A549 (cell line): ENCODE results near the gene IL4I1. TPM values are rescaled to one million over a fixed set of nuclear protein-coding genes. Genes with fewer than 3 reads are reported as not detected.

Experiments
- ATAC-seq, 2 experiments: fragments of 200-7000 bp in 1 of 2; fragments of >200 bp in 1 of 2; cut with Nextera tagmentation in 1 of 2; cut with Tn5 transposase in 1 of 2; 3 replicates each; pipeline versions ENCODE4 v1.8.0 to v1.9.1; 2018 to 2020; ENCODE audit warnings: mild to moderate bottlenecking in 1 of 2, moderate library complexity in 1 of 2
- CTCF ChIA-PET: fragments of 300-600 bp; sonication (Branson Sonifier 250); formaldehyde crosslinking; extraction: SDS; loops from one replicate; lab custom pipeline; 2021; ENCODE audit warnings: antibody characterized with exemption, inconsistent platforms; lab: Yijun Ruan, JAX
- POLR2A ChIA-PET: fragments of 350-600 bp; formaldehyde crosslinking; extraction: SDS; loops from one replicate; lab custom pipeline; 2021; ENCODE audit warnings: antibody characterized with exemption, inconsistent platforms; lab: Yijun Ruan, JAX
- DNase-seq, 2 experiments: peaks; one replicate each; pipeline versions ENCODE4 v3.0.0 to v3.0.0-alpha.2; 2011 to 2016; ENCODE audit warnings: low read depth in 1 of 2, low spot score in 1 of 2
- FAIRE-seq: peaks from 2 replicates; lab custom pipeline; 2011; peaks lifted over from hg19 to GRCh38; lab: Jason Lieb, UNC
- H3K27ac ChIP-seq, 2 experiments: fragments of >200 bp; sonication (Bioruptor Twin); formaldehyde crosslinking; 3 replicates each; pipeline ENCODE4 v1.5.1; 2016 to 2017
- H3K4me1 ChIP-seq: fragments of >200 bp; sonication (Bioruptor Twin); formaldehyde crosslinking; 3 replicates; pipeline ENCODE4 v1.6.1; 2016
- H3K4me2 ChIP-seq: fragments of >200 bp; sonication (Bioruptor Twin); formaldehyde crosslinking; 3 replicates; pipeline ENCODE4 v1.6.1; 2016
- H3K4me3 ChIP-seq: fragments of >200 bp; sonication (Bioruptor Twin); formaldehyde crosslinking; 3 replicates; pipeline ENCODE4 v1.5.1; 2016
- H3K9me3 ChIP-seq: fragments of >200 bp; sonication (Bioruptor Twin); formaldehyde crosslinking; 3 replicates; pipeline ENCODE4 v1.6.1; 2016
- BHLHE40 ChIP-seq: IDR thresholded peaks from 2 replicates; pipeline ENCODE4 v1.6.1; 2012; ENCODE audit warnings: low read depth, low read length, inconsistent platforms
- CBX8 ChIP-seq: fragments of 200-600 bp; sonication (generic); IDR thresholded peaks from 2 replicates; pipeline ENCODE4 v1.6.1; 2016
- CHD4 ChIP-seq: fragments of 200-600 bp; sonication (generic); IDR thresholded peaks from 2 replicates; pipeline ENCODE4 v1.6.1; 2016; ENCODE audit warnings: antibody characterized with exemption, mild to moderate bottlenecking, borderline replicate concordance
- FOSB ChIP-seq: fragments of 250-450 bp; sonication (Bioruptor Pico); IDR thresholded peaks from 2 replicates; pipeline ENCODE4 v1.5.0; 2020; ENCODE audit warnings: mild to moderate bottlenecking, moderate library complexity
- HOXB5 ChIP-seq: fragments of 250-450 bp; sonication (Bioruptor Pico); IDR thresholded peaks from 2 replicates; pipeline ENCODE4 v1.5.0; 2020; ENCODE audit warnings: mild to moderate bottlenecking, moderate library complexity
- JUN ChIP-seq, 2 experiments: fragments of >200 bp; sonication (Bioruptor Twin); formaldehyde crosslinking; IDR thresholded peaks; 2 replicates in 1 of 2; 3 replicates in 1 of 2; pipeline ENCODE4 v1.6.1; 2016 to 2017
- KDM1A ChIP-seq: fragments of 200-600 bp; sonication (generic); IDR thresholded peaks from 2 replicates; pipeline ENCODE4 v1.6.1; 2016; ENCODE audit warnings: low read depth, mild to moderate bottlenecking
- KDM5A ChIP-seq: fragments of 200-600 bp; sonication (generic); IDR thresholded peaks from 2 replicates; pipeline ENCODE4 v1.6.1; 2016; ENCODE audit warnings: antibody characterized with exemption, mild to moderate bottlenecking
- MAFK ChIP-seq: fragments of 450-650 bp; IDR thresholded peaks from 2 replicates; pipeline ENCODE4 v1.6.1; 2014; ENCODE audit not compliant: partially characterized antibody
- POLR2AphosphoS2 ChIP-seq: conservative IDR thresholded peaks from 2 replicates; pipeline ENCODE4 v1.6.1; 2012; ENCODE audit warnings: low read length, improper control_type of control experiment, inconsistent platforms
- RARB ChIP-seq: fragments of 250-450 bp; sonication (Bioruptor Pico); IDR thresholded peaks from 2 replicates; pipeline ENCODE4 v1.8.0; 2021; ENCODE audit warnings: mild to moderate bottlenecking, moderate library complexity
- RFX5 ChIP-seq: fragments of 450-650 bp; IDR thresholded peaks from 2 replicates; pipeline ENCODE4 v1.7.1; 2014; ENCODE audit warnings: antibody characterized with exemption, mild to moderate bottlenecking, moderate library complexity
- RNF2 ChIP-seq: fragments of 200-600 bp; sonication (generic); IDR thresholded peaks from 2 replicates; pipeline ENCODE4 v1.6.1; 2016; ENCODE audit warnings: low read depth, mild to moderate bottlenecking, antibody characterized with exemption, moderate library complexity, borderline replicate concordance
- TFCP2L1 ChIP-seq: fragments of 250-450 bp; sonication (Bioruptor Pico); IDR thresholded peaks from 2 replicates; pipeline ENCODE4 v1.5.0; 2021; ENCODE audit warnings: mild to moderate bottlenecking
- ZC3H11A ChIP-seq: fragments of 450-650 bp; IDR thresholded peaks from 2 replicates; pipeline ENCODE4 v1.6.1; 2014; ENCODE audit warnings: antibody characterized with exemption, mild to moderate bottlenecking
- ZFP36 ChIP-seq: fragments of 450-650 bp; IDR thresholded peaks from 2 replicates; pipeline ENCODE4 v1.6.1; 2014; ENCODE audit warnings: borderline replicate concordance; ENCODE audit not compliant: partially characterized antibody
- ZNF302 ChIP-seq: fragments of 250-450 bp; sonication (Bioruptor Pico); IDR thresholded peaks from 2 replicates; pipeline ENCODE4 v1.9.0; 2021; ENCODE audit warnings: inconsistent platforms, mild to moderate bottlenecking, moderate library complexity
- WGBS: methylation state at CpG from one replicate; pipeline ENCODE4 v1.1.6; 2017; ENCODE audit errors: missing lambda C conversion rate; 5-methylcytosine and 5-hydroxymethylcytosine counted together
- polyA plus RNA-seq, 4 experiments: library from polyadenylated mRNA; depleted of rRNA in 3 of 4; stranded (reverse); fragments of >200 nt; fragmentation: RNase III in 1 of 4; extraction: RNeasy Plus Mini Kit Qiagen cat#74134 plus additional on column Dnase treatment in 1 of 4; gene quantifications; 2 replicates in 3 of 4; 3 replicates in 1 of 4; pipeline ENCODE4 v1.2.3, GENCODE V29; 2011 to 2017
- TF ChIP-seq, protein P1 (sequence below): IDR thresholded peaks from 2 replicates; pipeline ENCODE4 v1.6.1; 2012; ENCODE audit warnings: low read depth, borderline replicate concordance
- TF ChIP-seq, protein P2 (sequence below): fragments of >200 bp; sonication (Bioruptor Twin); formaldehyde crosslinking; IDR thresholded peaks from 3 replicates; pipeline ENCODE4 v1.6.1; 2016
- TF ChIP-seq, protein P3 (sequence below): fragments of 150-350 bp; IDR thresholded peaks from 2 replicates; pipeline ENCODE4 v1.6.1; 2014; ENCODE audit warnings: low read depth, mild to moderate bottlenecking, low read length
- TF ChIP-seq, protein P4 (sequence below): fragments of >200 bp; sonication (Bioruptor Twin); formaldehyde crosslinking; IDR thresholded peaks from 3 replicates; pipeline ENCODE4 v1.5.1; 2016
- TF ChIP-seq, protein P5 (sequence below): fragments of 250-450 bp; sonication (Bioruptor Pico); IDR thresholded peaks from 2 replicates; pipeline ENCODE4 v1.5.0; 2021; ENCODE audit warnings: mild to moderate bottlenecking, moderate library complexity, borderline replicate concordance

The IL4I1 gene
- polyA plus RNA-seq, 2 of the 4 experiments (the other 2 are of a cell fraction), result 0.18 to 0.62 TPM

DNA sequence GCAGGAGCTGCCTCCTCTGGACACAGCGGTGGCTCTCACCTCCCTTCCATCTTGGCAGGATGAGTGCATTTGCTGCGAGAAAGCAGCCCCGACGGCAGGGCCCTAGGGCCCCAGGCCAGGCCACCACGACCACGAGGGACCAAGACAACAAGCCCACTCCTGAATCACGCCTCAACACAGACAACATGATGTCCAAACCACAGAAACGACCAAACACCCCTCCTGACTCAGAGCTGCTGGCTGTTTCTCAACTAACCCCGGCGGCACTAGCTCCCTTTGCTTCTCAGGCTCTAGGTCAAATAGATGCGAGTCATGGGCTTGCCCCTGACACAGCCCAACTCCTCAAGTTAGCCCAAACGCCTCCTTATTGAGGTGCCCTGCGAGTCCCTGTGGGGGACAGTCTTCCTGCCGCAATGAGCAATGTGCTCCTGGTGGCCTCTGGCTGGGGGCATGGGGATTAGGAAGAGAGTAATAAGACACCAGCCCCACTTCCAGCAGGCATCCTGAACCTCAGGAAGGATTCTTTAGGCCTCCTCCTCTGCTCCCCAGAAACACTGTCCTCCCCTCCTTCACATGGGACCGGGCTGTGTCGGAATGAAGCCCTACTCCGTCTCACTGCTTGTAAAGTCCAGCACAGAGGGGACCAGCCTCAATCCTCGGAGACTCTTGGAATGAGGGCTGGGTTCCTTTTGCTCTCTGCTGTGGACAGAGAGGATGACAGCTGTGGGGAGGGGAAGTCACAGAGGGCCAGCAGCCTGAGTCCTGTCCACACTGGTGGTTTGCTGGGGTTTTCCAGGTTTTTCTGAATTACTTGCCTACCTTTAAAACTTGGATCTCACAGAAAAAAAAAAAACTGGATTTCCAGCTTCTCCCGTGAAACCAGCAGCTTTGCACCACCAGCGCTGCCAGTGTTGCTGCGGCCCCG is 25.4 kb upstream of the IL4I1 start (continued):
- TF ChIP-seq, protein P1, sequence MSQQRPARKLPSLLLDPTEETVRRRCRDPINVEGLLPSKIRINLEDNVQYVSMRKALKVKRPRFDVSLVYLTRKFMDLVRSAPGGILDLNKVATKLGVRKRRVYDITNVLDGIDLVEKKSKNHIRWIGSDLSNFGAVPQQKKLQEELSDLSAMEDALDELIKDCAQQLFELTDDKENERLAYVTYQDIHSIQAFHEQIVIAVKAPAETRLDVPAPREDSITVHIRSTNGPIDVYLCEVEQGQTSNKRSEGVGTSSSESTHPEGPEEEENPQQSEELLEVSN, result no peak

DNA sequence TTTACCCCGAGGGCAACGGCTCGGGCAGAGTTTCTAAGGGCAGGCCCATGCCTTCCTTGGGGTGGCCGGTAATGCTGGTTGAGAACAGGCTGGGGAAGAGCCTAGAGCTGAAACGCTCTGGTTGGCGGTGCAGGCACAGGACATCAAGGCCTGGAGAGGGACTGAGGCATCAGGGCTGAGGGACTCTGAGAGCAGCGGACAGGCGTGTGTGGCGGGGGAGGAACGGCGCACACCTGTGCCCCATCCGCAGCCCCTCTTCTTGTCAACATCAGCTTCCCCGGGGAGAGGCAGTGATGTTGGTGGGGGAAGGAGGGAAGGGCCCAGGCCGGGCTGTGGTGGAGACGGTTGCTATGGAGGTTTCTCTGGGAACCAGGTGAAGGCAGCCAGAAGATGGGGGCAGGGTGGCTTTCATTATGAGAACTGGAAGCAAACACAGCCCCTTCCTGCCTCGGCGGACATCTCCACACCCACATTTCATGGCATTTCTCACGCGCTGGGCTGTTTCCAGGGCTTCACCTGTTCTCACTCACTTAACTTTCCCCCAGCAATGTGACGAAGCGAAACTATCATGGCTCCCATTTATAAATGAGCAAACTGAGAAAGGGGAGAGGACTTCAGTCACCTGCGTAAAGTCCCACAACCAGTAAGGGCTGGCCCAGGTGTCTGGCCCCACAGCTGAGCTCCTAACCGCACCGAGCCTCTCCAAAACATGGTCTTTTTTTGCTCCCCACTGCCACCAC is 24.1 kb upstream of the IL4I1 start:
- no peak for FAIRE-seq
- ChIA-PET CTCF (interaction anchor here (1.0 to 1.4 kb wide), 2 partner anchors 17 to 21 kb away, joined by 3 to 5 read pairs; no protein-coding TSS in a partner anchor), POLR2A (interaction anchor here (1.4 to 3.8 kb wide), 2 partner anchors 8 to 9 kb away, joined by 3 to 22 read pairs; partner anchors contain the start of genes ATF5 and NUP62)
- H3K4me3 ChIP-seq, result no peak overlapping the region
- TF ChIP-seq ZNF302 (CRISPR knock-in tag) (no peak), POLR2AphosphoS2 (no peak), RARB (no peak), FOSB (CRISPR knock-in tag) (no peak), CHD4 (no peak), KDM5A (no peak), TFCP2L1 (CRISPR knock-in tag) (no peak), HOXB5 (CRISPR knock-in tag) (no peak), JUN (IDR thresholded peaks at IDR 0.05) (no peak), MAFK (no peak), BHLHE40 (no peak)
- TF ChIP-seq, protein P2, sequence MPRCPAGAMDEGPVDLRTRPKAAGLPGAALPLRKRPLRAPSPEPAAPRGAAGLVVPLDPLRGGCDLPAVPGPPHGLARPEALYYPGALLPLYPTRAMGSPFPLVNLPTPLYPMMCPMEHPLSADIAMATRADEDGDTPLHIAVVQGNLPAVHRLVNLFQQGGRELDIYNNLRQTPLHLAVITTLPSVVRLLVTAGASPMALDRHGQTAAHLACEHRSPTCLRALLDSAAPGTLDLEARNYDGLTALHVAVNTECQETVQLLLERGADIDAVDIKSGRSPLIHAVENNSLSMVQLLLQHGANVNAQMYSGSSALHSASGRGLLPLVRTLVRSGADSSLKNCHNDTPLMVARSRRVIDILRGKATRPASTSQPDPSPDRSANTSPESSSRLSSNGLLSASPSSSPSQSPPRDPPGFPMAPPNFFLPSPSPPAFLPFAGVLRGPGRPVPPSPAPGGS, result no peak
- no peak for ATAC-seq
- H3K9me3 ChIP-seq, result no peaks in the 10 kb centered on the region
- H3K4me2 ChIP-seq, result no peak overlapping the region
- WGBS, result 93% methylated on average over 24 of the region's 24 CpGs
- DNase-seq, result no peak
- peaks cover 7% of the 10 kb centered on the region; the same call in 2 of the 3 replicates for H3K4me1 ChIP-seq
- H3K27ac ChIP-seq, result no peak overlapping the region

DNA sequence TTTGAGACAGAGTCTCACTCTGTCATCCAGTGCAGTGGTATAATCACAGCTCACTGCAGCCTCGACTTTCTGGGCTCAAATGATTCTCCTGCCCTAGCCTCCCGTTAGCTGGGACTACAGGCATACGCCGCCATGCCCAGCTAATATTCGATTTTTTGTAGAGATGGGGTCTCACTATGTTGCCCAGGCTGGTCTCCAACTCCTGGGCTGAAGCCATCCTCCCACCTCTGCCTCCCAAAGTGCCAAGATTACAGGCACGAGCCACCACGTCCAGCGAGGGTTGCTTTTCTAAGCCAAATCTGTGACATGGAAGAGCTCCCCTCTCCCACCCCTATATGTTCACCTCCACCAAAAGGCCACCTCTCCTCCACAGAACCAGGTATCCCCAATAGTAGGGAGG is 21.4 kb upstream of the IL4I1 start:
- ChIA-PET POLR2A (interaction anchor here (3.8 kb wide), 1 partner anchor 11 kb away, joined by 22 read pairs; the partner anchor contains the start of genes ATF5 and NUP62), CTCF (interaction anchor here (0.6 to 2.2 kb wide), 5 partner anchors 10 to 28 kb away, joined by 3 to 6 read pairs (median 5); partner anchors contain the start of genes ATF5 and NUP62)
- no peak for FAIRE-seq
- Histone ChIP-seq H3K27ac (no peak overlapping the region), H3K4me1 (no peaks in the 10 kb centered on the region), H3K9me3 (no peaks in the 10 kb centered on the region), H3K4me2 (no peak overlapping the region), H3K4me3 (no peak overlapping the region)
- no peak for ATAC-seq
- DNase-seq, result no peak
- TF ChIP-seq ZFP36 (no peak), CHD4 (no peak), RNF2 (no peak), CBX8 (no peak), ZC3H11A (no peak), RFX5 (no peak), KDM1A (no peak), TFCP2L1 (CRISPR knock-in tag) (no peak)
- TF ChIP-seq, protein P3, sequence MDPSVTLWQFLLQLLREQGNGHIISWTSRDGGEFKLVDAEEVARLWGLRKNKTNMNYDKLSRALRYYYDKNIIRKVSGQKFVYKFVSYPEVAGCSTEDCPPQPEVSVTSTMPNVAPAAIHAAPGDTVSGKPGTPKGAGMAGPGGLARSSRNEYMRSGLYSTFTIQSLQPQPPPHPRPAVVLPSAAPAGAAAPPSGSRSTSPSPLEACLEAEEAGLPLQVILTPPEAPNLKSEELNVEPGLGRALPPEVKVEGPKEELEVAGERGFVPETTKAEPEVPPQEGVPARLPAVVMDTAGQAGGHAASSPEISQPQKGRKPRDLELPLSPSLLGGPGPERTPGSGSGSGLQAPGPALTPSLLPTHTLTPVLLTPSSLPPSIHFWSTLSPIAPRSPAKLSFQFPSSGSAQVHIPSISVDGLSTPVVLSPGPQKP, result no peak
- TF ChIP-seq, protein P4, sequence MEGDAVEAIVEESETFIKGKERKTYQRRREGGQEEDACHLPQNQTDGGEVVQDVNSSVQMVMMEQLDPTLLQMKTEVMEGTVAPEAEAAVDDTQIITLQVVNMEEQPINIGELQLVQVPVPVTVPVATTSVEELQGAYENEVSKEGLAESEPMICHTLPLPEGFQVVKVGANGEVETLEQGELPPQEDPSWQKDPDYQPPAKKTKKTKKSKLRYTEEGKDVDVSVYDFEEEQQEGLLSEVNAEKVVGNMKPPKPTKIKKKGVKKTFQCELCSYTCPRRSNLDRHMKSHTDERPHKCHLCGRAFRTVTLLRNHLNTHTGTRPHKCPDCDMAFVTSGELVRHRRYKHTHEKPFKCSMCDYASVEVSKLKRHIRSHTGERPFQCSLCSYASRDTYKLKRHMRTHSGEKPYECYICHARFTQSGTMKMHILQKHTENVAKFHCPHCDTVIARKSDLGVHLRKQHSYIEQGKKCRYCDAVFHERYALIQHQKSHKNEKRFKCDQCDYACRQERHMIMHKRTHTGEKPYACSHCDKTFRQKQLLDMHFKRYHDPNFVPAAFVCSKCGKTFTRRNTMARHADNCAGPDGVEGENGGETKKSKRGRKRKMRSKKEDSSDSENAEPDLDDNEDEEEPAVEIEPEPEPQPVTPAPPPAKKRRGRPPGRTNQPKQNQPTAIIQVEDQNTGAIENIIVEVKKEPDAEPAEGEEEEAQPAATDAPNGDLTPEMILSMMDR, result no peak
- TF ChIP-seq, protein P5, sequence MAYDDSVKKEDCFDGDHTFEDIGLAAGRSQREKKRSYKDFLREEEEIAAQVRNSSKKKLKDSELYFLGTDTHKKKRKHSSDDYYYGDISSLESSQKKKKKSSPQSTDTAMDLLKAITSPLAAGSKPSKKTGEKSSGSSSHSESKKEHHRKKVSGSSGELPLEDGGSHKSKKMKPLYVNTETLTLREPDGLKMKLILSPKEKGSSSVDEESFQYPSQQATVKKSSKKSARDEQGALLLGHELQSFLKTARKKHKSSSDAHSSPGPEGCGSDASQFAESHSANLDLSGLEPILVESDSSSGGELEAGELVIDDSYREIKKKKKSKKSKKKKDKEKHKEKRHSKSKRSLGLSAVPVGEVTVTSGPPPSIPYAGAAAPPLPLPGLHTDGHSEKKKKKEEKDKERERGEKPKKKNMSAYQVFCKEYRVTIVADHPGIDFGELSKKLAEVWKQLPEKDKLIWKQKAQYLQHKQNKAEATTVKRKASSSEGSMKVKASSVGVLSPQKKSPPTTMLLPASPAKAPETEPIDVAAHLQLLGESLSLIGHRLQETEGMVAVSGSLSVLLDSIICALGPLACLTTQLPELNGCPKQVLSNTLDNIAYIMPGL (CRISPR knock-in tag), result no peak
- 87% methylated on average over 8 of the region's 8 CpGs for WGBS
